SKM-1 treated with dmso at 0.1 percent for 144 hours (cell line): ENCODE results near the gene DLX6.
A peak's percentile ranks its signal among the peaks of the same experiment; 100 is the strongest.
"Not testable (repeated sequence)": the region's sequence is repeated elsewhere in the genome, so short reads cannot be mapped to it uniquely, and the experiment has no call there.

ENCODE experiments used
- DNase-seq: peaks from one replicate; lab custom pipeline; 2025; ENCODE audit not compliant: unreplicated experiment; lab: John Stamatoyannopoulos, UW

Gene DLX6

DNA sequence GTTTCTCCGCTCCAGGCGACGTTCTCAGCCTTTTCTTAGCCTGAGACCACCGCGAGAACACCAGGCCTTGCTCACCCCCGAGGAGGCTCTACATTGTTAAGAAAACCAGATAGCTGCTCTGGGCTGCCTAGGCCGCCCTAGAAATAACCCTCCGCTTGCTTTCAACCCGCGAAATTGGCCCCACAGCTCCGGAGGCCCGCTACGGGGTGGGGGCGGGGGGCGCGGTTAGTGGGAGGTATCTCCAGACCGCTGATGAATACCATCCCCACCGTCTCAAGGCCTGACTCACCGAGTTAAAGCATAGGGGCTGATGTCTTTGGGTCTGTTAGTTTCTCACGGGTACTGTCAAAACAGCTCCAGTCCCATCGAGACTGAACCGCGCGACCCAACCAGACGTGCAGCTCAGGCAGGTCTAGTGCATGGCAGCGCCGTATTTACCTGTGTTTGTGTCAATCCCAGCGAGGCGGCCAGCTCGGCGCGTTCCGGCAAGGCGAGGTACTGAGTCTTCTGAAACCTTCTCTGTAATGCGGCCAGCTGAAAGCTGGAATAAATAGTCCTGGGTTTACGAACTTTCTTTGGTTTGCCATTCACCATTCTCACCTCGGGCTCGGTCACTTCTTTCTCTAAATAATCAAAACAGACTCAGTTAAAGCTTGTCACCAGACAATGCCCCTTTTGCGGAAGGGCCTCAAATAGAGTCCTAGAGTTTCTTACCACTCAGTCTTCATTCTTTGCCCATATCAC lies 16.6 kb downstream of the DLX6 start:
- no peak for DNase-seq

DNA sequence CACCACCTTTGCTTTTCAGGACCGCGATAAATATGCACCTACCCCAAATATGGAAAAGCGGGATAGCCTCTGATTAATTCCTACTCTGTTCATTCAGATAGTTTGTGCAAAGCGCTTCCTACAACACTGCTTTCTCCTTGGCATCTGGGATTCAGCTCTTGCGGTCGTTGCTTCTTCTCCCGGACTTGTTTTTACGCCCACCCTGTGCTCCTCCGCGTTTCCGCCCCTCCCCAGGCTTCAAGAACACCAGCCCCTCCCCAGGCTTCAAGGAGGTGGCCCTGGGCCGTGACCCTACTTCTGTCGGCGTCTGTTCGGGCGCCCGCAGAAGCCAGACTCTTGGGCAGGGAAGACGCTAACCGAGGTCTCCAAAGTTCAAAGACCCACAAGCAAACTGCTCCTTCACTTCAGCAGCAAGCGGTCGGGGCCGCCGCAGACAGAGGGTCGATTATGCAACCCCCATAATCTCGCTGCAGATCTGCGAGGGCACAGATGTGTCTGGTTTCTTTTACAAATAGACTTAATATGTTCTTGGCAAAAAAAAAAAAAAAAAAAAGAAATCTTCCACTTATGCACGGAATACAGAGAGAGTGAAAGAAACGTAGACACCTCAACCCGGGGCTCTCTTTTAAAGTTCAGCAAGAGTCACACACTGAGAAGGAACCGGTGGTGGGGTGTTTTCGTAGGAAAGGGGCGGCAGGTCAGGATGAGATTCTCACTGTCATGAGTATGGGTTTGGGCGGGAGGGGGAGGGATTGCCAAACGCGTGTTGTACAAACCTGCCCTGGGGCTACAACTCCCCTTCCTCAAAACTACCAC lies 17.3 kb downstream of the DLX6 start:
- DNase-seq, result no peak

GRCh38 chr7:97024209-97025129 lies 19.1 kb downstream of the DLX6 start, which contains the start of gene DLX5:
Gene DLX5 (minus strand): TSS chr7:97024831. CDS start chr7:97024623, 208 bp downstream.
- DNase-seq, result no peak

GRCh38 chr7:97025130-97025499 lies 19.8 kb downstream of the DLX6 start:
- DNase-seq, result no peak

DNA sequence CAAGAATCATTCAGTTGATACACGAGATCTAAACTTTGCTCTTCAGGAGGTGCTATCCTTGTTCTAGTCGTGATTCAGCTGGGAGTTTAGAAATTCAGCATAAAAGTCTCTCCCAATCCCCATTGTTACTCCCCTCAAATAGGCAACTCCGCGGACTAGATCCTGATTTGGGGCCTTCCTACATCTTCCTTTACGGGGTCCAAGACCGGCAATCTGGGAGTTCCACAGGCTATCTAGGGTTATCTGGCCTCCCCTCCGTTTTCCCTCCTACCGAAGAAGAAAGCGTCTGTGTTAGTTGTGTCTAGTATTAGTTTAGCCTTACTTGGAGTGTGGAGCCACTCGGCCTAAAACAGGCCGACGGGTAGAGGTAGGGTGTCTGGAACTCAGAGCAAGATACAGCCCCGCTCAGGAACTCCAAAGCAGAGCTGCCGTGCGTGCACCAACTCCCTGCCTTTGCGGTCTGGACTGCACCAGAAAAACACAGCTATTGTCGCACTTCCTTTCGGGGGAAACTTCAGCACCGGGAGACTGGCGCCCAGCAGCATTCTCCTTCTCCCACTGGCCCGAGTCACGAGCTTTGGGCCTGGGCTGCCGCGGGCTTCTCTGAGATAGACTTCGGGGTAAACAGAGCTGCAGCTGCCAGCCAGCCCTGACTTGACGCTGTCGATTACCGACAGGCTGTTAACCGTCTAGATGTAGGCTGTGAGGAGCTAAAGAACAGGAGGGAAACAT lies 20.8 kb downstream of the DLX6 start:
- DNase-seq, result no peak

DNA sequence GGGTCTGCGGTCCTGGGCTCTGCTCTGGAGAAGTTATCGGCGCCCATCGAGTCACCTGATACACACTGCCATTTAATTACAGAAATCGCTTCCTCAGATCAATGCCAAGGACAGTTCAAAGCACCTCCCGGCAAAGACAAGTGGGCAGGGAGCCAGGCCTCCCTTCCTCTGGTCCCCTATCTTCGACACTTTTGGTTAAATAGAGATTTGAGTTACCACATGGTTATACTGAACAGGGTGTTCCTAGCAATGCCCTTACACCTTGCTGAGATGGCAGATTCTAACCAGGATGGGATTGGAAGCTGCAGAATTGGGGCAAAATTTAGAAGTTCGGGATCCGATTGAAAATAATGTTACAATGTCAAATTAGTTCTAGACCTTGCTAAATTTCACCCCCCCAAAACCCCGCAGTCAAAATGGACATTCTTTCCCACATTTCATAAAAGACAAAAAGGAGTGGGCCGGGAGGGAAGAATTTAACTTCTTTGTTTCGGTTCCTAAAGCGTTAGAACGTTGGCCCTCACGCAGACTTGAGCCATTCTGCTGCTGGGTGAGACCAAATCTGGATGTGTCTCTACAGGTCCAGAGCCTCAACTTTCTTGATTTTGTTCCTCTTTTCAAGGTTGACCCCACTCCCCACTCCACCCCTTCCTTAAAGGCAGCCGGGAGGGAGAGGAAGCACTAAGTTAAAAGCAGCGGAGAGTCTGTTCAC lies 21.5 kb downstream of the DLX6 start:
- peak; percentile 68 for DNase-seq

- peak; percentile 85 for DNase-seq
Observed at GRCh38 chr7:97027427-97028234, 22.3 kb downstream of the DLX6 start.

DNA sequence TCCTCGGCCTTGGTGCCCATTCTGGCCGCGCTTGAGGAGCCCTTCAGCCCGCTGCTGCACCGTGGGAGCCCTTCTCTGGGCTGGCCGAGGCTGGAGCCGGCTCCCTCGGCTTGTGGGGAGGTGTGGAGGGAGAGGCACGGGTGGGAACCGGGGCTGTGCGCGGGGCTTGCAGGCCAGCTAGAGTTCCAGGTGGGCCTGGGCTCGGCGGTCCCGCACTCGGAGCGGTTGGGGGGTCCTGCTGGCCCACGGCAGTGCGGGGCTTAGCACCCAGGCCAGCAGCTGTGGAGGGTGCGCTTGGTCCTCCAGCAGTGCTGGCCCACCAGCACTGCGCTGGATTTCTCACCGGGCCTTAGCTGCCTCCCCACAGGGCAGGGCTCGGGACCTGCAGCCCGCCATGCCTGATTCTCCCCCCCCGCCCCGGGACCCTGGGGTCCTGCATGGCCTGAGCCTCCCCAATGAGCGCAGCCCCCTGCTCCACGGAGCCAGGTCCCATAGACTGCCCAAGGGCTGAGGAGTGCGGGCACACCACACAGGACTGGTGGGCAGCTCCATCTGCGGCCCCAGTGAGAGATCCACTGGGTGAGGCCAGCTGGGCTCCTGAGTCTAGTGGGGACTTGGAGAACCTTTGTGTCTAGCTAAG lies 29.0 kb downstream of the DLX6 start:
- DNase-seq, result not testable (repeated sequence)

- no peak for DNase-seq
Observed at GRCh38 chr7:97039374-97040065, 34.2 kb downstream of the DLX6 start.

GRCh38 chr7:97043281-97043680 lies 37.9 kb downstream of the DLX6 start:
- no peak for DNase-seq
